ENCODE data around the gene MYO16. TPM values are rescaled to one million over a fixed set of nuclear protein-coding genes. Genes with fewer than 3 reads are reported as not detected.

MYO16 gene
- total RNA-seq, 6 experiments from 2014 or later = not detected

DNA sequence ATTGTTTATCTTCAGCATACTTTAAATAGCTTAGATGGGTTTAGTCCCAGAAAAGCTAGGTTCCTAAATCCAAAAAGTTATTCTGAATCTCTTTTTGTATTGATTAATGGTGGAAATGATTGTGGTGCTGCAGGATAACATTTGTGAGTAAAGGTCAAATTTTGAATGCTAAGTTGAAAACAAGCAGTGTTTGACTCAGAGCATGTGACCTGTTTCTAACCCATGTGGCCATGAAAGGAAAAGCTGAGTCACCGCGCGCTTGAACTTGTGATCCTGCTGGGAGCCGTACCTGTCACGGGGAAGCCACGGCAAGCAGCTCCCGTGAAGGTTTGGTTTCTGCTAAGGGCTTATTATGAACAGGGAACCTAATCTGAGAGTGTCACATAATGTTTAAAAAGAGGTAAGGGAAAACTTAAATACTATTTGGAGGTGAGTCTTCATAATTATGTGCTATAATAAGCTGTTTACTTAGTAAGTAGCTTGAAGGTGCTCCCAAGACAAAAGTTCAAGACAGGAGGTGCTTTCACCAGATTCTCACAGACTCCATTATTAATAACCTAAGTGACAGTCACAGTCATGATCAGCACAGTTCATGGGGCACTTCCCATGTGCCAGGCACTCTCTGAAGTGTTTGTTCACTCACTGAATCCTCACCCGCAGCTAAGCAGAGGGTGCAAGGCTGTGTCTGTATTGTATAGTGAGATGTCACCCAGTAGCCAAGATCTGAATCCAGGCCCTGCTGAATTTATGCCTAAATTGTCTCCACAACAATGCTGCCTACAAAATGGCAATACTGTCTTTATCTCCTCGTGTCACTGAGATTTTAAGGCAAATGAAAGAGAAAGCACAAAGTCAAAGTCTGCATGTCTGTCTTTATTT, 286.5 kb downstream of the MYO16 start:
- Mint-ChIP-seq H3K4me3 (peak overlapping the region; percentile 82), H3K27me3 (ENCODE audit: insufficient read depth) (peaks cover 5% of the 10 kb centered on the region; the same call in 1 of the 2 replicates), H3K36me3 (ENCODE audit: low read depth) (no peaks in the 10 kb centered on the region), H3K27ac (peak overlapping the region; percentile 75), H3K9me3 (no peaks in the 10 kb centered on the region), H3K4me1 (ENCODE audit: low read depth) (peaks cover 46% of the 10 kb centered on the region)
- TF ChIP-seq, protein P1, sequence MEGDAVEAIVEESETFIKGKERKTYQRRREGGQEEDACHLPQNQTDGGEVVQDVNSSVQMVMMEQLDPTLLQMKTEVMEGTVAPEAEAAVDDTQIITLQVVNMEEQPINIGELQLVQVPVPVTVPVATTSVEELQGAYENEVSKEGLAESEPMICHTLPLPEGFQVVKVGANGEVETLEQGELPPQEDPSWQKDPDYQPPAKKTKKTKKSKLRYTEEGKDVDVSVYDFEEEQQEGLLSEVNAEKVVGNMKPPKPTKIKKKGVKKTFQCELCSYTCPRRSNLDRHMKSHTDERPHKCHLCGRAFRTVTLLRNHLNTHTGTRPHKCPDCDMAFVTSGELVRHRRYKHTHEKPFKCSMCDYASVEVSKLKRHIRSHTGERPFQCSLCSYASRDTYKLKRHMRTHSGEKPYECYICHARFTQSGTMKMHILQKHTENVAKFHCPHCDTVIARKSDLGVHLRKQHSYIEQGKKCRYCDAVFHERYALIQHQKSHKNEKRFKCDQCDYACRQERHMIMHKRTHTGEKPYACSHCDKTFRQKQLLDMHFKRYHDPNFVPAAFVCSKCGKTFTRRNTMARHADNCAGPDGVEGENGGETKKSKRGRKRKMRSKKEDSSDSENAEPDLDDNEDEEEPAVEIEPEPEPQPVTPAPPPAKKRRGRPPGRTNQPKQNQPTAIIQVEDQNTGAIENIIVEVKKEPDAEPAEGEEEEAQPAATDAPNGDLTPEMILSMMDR (IDR thresholded peaks at IDR 0.05) = no peak
- peak; percentile 77 for DNase-seq

DNA sequence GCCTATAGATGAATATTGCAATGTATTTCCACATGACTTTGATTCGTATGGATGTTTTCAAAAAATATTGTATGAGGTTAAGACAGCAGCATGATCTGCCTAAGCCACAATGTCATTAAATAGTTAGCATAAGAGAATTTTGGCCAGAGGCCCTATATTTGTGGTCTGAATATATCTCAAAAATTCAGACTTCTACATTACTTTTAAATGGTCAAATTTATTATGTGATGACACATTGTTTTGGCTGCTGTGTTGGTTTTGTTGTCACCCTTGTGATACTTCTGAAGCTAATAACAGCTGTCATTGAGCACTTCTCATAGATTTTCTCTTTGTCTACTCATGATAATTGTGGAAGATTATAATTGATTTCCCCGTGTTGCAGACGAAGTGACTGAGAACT, 288.2 kb downstream of the MYO16 start:
- no peaks in the 10 kb centered on the region for H3K9me3 Mint-ChIP-seq
- TF ChIP-seq, protein P1 (IDR thresholded peaks at IDR 0.05) = no peak
- no peaks in the 10 kb centered on the region for H3K36me3 Mint-ChIP-seq (ENCODE audit: low read depth)
- peaks cover 17% of the 10 kb centered on the region for H3K27me3 Mint-ChIP-seq (ENCODE audit: insufficient read depth)
- H3K4me3 Mint-ChIP-seq = no peak overlapping the region
- peak; percentile 53 for DNase-seq
- peaks cover 46% of the 10 kb centered on the region for H3K4me1 Mint-ChIP-seq (ENCODE audit: low read depth)
- H3K27ac Mint-ChIP-seq = no peak overlapping the region

DNA sequence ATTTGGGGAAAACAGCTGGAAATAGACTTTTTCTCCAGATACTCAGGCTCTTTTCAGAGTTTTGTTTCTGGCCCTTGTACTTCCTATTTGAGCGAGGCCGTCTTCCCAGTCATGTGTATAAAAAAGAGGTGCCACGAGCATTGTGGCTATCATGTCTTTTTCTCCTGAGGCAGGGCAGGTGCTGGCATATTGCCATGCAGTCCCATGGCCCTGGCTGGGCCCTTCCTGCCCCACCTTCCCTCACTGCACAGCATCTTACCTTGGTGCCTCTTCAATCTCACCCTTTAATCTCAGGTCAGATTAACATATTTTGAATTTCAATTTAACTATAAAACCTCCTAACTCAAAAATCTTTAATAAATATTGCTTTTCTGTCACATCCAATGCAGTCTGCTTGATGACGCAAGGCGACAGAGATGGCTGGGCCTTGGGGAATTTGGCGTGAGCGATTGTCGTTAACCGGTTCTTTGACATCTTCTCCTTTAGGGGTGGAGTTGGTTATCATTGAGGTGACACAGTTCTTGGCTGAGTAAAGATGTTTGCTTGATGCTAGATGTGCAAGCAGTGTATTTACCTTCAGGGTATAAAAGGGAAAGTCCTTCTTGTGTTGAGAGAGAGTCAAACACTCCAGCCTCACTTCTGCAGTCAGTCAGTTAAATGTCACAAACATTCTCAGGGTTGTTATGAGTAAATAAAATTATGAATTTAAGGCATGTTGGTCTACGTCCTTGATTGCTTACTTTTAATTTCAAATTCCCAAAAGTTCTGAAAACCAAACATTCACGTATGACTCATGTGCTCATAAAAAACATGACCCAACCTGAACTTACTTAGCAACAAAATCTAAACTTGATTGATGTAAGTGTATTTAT, 289.9 kb downstream of the MYO16 start:
- no peak for DNase-seq
- Mint-ChIP-seq H3K36me3 (ENCODE audit: low read depth) (no peaks in the 10 kb centered on the region), H3K27me3 (ENCODE audit: insufficient read depth) (peaks cover 17% of the 10 kb centered on the region), H3K9me3 (no peaks in the 10 kb centered on the region), H3K4me3 (no peak overlapping the region), H3K27ac (no peak overlapping the region), H3K4me1 (ENCODE audit: low read depth) (peaks cover 46% of the 10 kb centered on the region)
- TF ChIP-seq, protein P1 (IDR thresholded peaks at IDR 0.05) = no peak

DNA sequence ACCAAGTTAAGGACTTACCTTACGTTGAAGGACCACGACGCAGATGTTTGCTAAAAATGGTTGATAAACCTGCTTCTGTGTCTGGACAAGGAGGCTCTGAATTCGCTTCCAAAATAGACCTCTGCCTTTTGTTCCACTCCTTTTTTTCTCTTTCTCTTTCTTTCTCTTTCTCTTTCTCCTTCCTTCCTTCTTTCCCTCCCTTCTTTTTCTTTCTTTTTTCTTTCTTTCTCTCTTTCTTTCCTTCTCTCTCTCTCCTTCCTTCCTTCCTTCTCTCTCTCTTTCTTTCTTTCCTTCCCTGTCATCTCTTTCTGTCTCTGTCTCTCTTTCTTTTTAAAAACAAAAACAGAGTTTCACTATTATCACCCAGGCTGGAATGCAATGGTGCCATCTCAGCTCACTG, 290.7 kb downstream of the MYO16 start:
- Mint-ChIP-seq H3K27ac (no peak overlapping the region), H3K4me3 (no peak overlapping the region), H3K27me3 (ENCODE audit: insufficient read depth) (peaks cover 17% of the 10 kb centered on the region), H3K36me3 (ENCODE audit: low read depth) (no peaks in the 10 kb centered on the region), H3K9me3 (no peaks in the 10 kb centered on the region), H3K4me1 (ENCODE audit: low read depth) (peaks cover 42% of the 10 kb centered on the region)
- TF ChIP-seq, protein P1 (IDR thresholded peaks at IDR 0.05) = no peak
- DNase-seq = no peak

DNA sequence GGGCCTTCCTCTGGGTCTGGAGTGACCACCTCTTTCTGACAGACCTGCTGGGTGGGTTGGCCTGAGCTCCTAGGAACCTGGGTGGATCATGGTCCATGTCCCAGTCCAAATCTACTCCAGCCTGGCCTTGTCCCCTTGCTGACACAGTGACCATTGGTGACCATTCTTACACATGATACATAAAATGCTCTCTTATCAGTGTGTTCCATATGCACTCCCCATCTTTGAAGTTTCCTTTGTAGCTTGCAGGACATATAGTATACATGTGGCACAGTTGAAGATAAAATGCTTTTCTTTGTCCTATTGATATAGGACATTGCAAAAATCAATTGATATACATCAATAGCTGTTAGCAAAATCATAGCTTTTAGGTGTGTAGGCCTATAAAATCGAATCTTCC, 291.8 kb downstream of the MYO16 start:
- TF ChIP-seq, protein P1 (IDR thresholded peaks at IDR 0.05) = no peak
- Mint-ChIP-seq H3K36me3 (ENCODE audit: low read depth) (no peaks in the 10 kb centered on the region), H3K27ac (no peak overlapping the region), H3K27me3 (ENCODE audit: insufficient read depth) (peaks cover 22% of the 10 kb centered on the region), H3K9me3 (no peaks in the 10 kb centered on the region), H3K4me3 (no peak overlapping the region), H3K4me1 (ENCODE audit: low read depth) (peaks cover 31% of the 10 kb centered on the region)
- DNase-seq = no peak

Measured in HFFc6 (cell line).